Dermis blood vessel endothelial cell (primary cell): ENCODE data around the gene ARHGEF28. TPM values are rescaled to one million over a fixed set of nuclear protein-coding genes. Genes with fewer than 3 reads are reported as not detected.

Source experiments
- DNase-seq: peaks from one replicate; pipeline ENCODE4 v3.0.0; 2010
- total RNA-seq: library from RNA; depleted of rRNA; stranded (reverse); fragments of >200 nt; gene quantifications from 2 replicates; pipeline ENCODE4 v1.2.3, GENCODE V29; 2014

Gene ARHGEF28
- total RNA-seq, 1 donor from 2014 or later, result 151 TPM

- no peak for DNase-seq
Observed at GRCh38 chr5:73861313-73861988, 235.5 kb downstream of the ARHGEF28 start.

- DNase-seq, result no peak
Observed at GRCh38 chr5:73862796-73863195, 236.8 kb downstream of the ARHGEF28 start.

GRCh38 chr5:73863876-73864275, 237.9 kb downstream of the ARHGEF28 start:
- no peak for DNase-seq

GRCh38 chr5:73865315-73865714, 239.3 kb downstream of the ARHGEF28 start:
- no peak for DNase-seq

- no peak for DNase-seq
Observed at GRCh38 chr5:73867345-73868335, 241.6 kb downstream of the ARHGEF28 start.

GRCh38 chr5:73883646-73884045, 257.6 kb downstream of the ARHGEF28 start:
- no peak for DNase-seq

GRCh38 chr5:73887688-73888087, 261.7 kb downstream of the ARHGEF28 start:
- no peak for DNase-seq

- no peak for DNase-seq
Observed at GRCh38 chr5:73890569-73890968, 264.6 kb downstream of the ARHGEF28 start.

- no peak for DNase-seq
Observed at GRCh38 chr5:73892218-73892617, 266.2 kb downstream of the ARHGEF28 start.

GRCh38 chr5:73892806-73893205, 266.8 kb downstream of the ARHGEF28 start:
- no peak for DNase-seq

GRCh38 chr5:73893813-73894212, 267.8 kb downstream of the ARHGEF28 start:
- no peak for DNase-seq

- no peak for DNase-seq
Observed at GRCh38 chr5:73894860-73895259, 268.9 kb downstream of the ARHGEF28 start.

GRCh38 chr5:73895471-73895870, 269.5 kb downstream of the ARHGEF28 start:
- no peak for DNase-seq

GRCh38 chr5:73896097-73896496, 270.1 kb downstream of the ARHGEF28 start:
- no peak for DNase-seq

- DNase-seq, result no peak
Observed at GRCh38 chr5:73896668-73897067, 270.7 kb downstream of the ARHGEF28 start.

GRCh38 chr5:73897893-73898292, 271.9 kb downstream of the ARHGEF28 start:
- no peak for DNase-seq

GRCh38 chr5:73899055-73899454, 273.1 kb downstream of the ARHGEF28 start:
- DNase-seq, result no peak

GRCh38 chr5:73899916-73900315, 273.9 kb downstream of the ARHGEF28 start:
- DNase-seq, result no peak

- no peak for DNase-seq
Observed at GRCh38 chr5:73900566-73900965, 274.6 kb downstream of the ARHGEF28 start.

GRCh38 chr5:73901043-73901442, 275.0 kb downstream of the ARHGEF28 start:
- DNase-seq, result peak; percentile 67

GRCh38 chr5:73901455-73901854, 275.5 kb downstream of the ARHGEF28 start:
- DNase-seq, result no peak

- peak; percentile 75 for DNase-seq
Observed at GRCh38 chr5:73902327-73903051, 276.5 kb downstream of the ARHGEF28 start.

- DNase-seq, result no peak
Observed at GRCh38 chr5:73903169-73903568, 277.2 kb downstream of the ARHGEF28 start.
